Measurements from ENCODE around the gene DAB1. TPM values are rescaled to one million over a fixed set of nuclear protein-coding genes. Genes with fewer than 3 reads are reported as not detected.

DAB1 gene
- total RNA-seq, 2 experiments from 2014 or later = 1.2 to 2.1 TPM

GRCh38 chr1:57131701-57132394, 292.0 kb downstream of the DAB1 start:
- POLR2A ChIA-PET = no interaction called here
- H3K4me3 Mint-ChIP-seq = no peak overlapping the region
- H3K9me3 Mint-ChIP-seq = no peaks in the 10 kb centered on the region
- no peaks in the 10 kb centered on the region for H3K36me3 Mint-ChIP-seq (ENCODE audit: low read depth)
- no peaks in the 10 kb centered on the region for H3K4me1 Mint-ChIP-seq
- H3K27ac Mint-ChIP-seq = no peak overlapping the region
- H3K27me3 Mint-ChIP-seq = no peaks in the 10 kb centered on the region
- CTCF ChIA-PET = no interaction called here
- no peak for DNase-seq

GRCh38 chr1:57131257-57131656, 292.6 kb downstream of the DAB1 start:
- Mint-ChIP-seq H3K4me3 (no peak overlapping the region), H3K27ac (no peak overlapping the region), H3K9me3 (no peaks in the 10 kb centered on the region), H3K27me3 (no peaks in the 10 kb centered on the region), H3K4me1 (no peaks in the 10 kb centered on the region), H3K36me3 (ENCODE audit: low read depth) (no peaks in the 10 kb centered on the region)
- DNase-seq = no peak
- ChIA-PET CTCF (no interaction called here), POLR2A (no interaction called here)

GRCh38 chr1:57129865-57130264, 294.0 kb downstream of the DAB1 start:
- no peaks in the 10 kb centered on the region for H3K36me3 Mint-ChIP-seq (ENCODE audit: low read depth)

GRCh38 chr1:57127976-57128375, 295.9 kb downstream of the DAB1 start:
- DNase-seq = no peak
- CTCF ChIA-PET = no interaction called here
- Mint-ChIP-seq H3K27me3 (no peaks in the 10 kb centered on the region), H3K4me1 (no peaks in the 10 kb centered on the region), H3K4me3 (no peak overlapping the region), H3K36me3 (ENCODE audit: low read depth) (no peaks in the 10 kb centered on the region), H3K9me3 (no peaks in the 10 kb centered on the region), H3K27ac (no peak overlapping the region)
- POLR2A ChIA-PET = no interaction called here

More at GRCh38 chr1:57129865-57130264, 294.0 kb downstream of the DAB1 start:
- Mint-ChIP-seq H3K27ac (no peak overlapping the region), H3K9me3 (no peaks in the 10 kb centered on the region), H3K27me3 (no peaks in the 10 kb centered on the region), H3K4me1 (no peaks in the 10 kb centered on the region), H3K4me3 (no peak overlapping the region)
- ChIA-PET POLR2A (no interaction called here), CTCF (no interaction called here)
- DNase-seq = no peak

- Mint-ChIP-seq H3K4me3 (no peak overlapping the region), H3K27ac (no peak overlapping the region), H3K4me1 (no peaks in the 10 kb centered on the region), H3K36me3 (ENCODE audit: low read depth) (no peaks in the 10 kb centered on the region), H3K27me3 (no peaks in the 10 kb centered on the region), H3K9me3 (no peaks in the 10 kb centered on the region)
- no peak for DNase-seq
- CTCF ChIA-PET = no interaction called here
- POLR2A ChIA-PET = no interaction called here
Observed at GRCh38 chr1:57124768-57125446, 299.0 kb downstream of the DAB1 start.

GRCh38 chr1:57124170-57124569, 299.7 kb downstream of the DAB1 start:
- ChIA-PET POLR2A (no interaction called here), CTCF (no interaction called here)
- Mint-ChIP-seq H3K27me3 (no peaks in the 10 kb centered on the region), H3K27ac (no peak overlapping the region), H3K9me3 (no peaks in the 10 kb centered on the region), H3K36me3 (ENCODE audit: low read depth) (no peaks in the 10 kb centered on the region), H3K4me1 (no peaks in the 10 kb centered on the region), H3K4me3 (no peak overlapping the region)
- no peak for DNase-seq

GRCh38 chr1:57122031-57122430, 301.8 kb downstream of the DAB1 start:
- DNase-seq = no peak
- Mint-ChIP-seq H3K4me3 (no peak overlapping the region), H3K4me1 (no peaks in the 10 kb centered on the region), H3K27ac (no peak overlapping the region), H3K36me3 (ENCODE audit: low read depth) (no peaks in the 10 kb centered on the region), H3K9me3 (no peaks in the 10 kb centered on the region), H3K27me3 (no peaks in the 10 kb centered on the region)
- POLR2A ChIA-PET = no interaction called here
- CTCF ChIA-PET = no interaction called here

- no peaks in the 10 kb centered on the region for H3K27me3 Mint-ChIP-seq
- no peaks in the 10 kb centered on the region for H3K4me1 Mint-ChIP-seq
- no peaks in the 10 kb centered on the region for H3K9me3 Mint-ChIP-seq
- ChIA-PET CTCF (no interaction called here), POLR2A (no interaction called here)
- no peak overlapping the region for H3K27ac Mint-ChIP-seq
- DNase-seq = no peak
- no peaks in the 10 kb centered on the region for H3K36me3 Mint-ChIP-seq (ENCODE audit: low read depth)
- no peak overlapping the region for H3K4me3 Mint-ChIP-seq
Observed at GRCh38 chr1:57118948-57119603, 304.8 kb downstream of the DAB1 start.

GRCh38 chr1:57117753-57118152, 306.1 kb downstream of the DAB1 start:
- H3K27me3 Mint-ChIP-seq = no peaks in the 10 kb centered on the region
- no peaks in the 10 kb centered on the region for H3K36me3 Mint-ChIP-seq (ENCODE audit: low read depth)
- DNase-seq = no peak
- ChIA-PET CTCF (no interaction called here), POLR2A (no interaction called here)
- no peak overlapping the region for H3K27ac Mint-ChIP-seq
- no peak overlapping the region for H3K4me3 Mint-ChIP-seq
- H3K9me3 Mint-ChIP-seq = no peaks in the 10 kb centered on the region
- no peaks in the 10 kb centered on the region for H3K4me1 Mint-ChIP-seq

- POLR2A ChIA-PET = no interaction called here
- no peak for DNase-seq
- H3K36me3 Mint-ChIP-seq (ENCODE audit: low read depth) = no peaks in the 10 kb centered on the region
- H3K27me3 Mint-ChIP-seq = no peaks in the 10 kb centered on the region
- H3K4me1 Mint-ChIP-seq = no peaks in the 10 kb centered on the region
- no peak overlapping the region for H3K27ac Mint-ChIP-seq
- no peak overlapping the region for H3K4me3 Mint-ChIP-seq
- CTCF ChIA-PET = no interaction called here
- H3K9me3 Mint-ChIP-seq = no peaks in the 10 kb centered on the region
Observed at GRCh38 chr1:57116871-57117270, 307.0 kb downstream of the DAB1 start.

GRCh38 chr1:57115030-57115614, 308.7 kb downstream of the DAB1 start:
- no peaks in the 10 kb centered on the region for H3K9me3 Mint-ChIP-seq
- no peaks in the 10 kb centered on the region for H3K27me3 Mint-ChIP-seq
- ChIA-PET POLR2A (no interaction called here), CTCF (no interaction called here)
- H3K4me1 Mint-ChIP-seq = no peaks in the 10 kb centered on the region
- no peaks in the 10 kb centered on the region for H3K36me3 Mint-ChIP-seq (ENCODE audit: low read depth)
- H3K27ac Mint-ChIP-seq = no peak overlapping the region
- no peak for DNase-seq
- H3K4me3 Mint-ChIP-seq = no peak overlapping the region

GRCh38 chr1:57112148-57112547, 311.7 kb downstream of the DAB1 start:
- no peaks in the 10 kb centered on the region for H3K27me3 Mint-ChIP-seq
- no peak for DNase-seq
- H3K36me3 Mint-ChIP-seq (ENCODE audit: low read depth) = no peaks in the 10 kb centered on the region
- H3K4me3 Mint-ChIP-seq = no peak overlapping the region
- ChIA-PET POLR2A (no interaction called here), CTCF (no interaction called here)
- no peak overlapping the region for H3K27ac Mint-ChIP-seq
- no peaks in the 10 kb centered on the region for H3K9me3 Mint-ChIP-seq
- H3K4me1 Mint-ChIP-seq = no peaks in the 10 kb centered on the region

GRCh38 chr1:57111175-57111574, 312.7 kb downstream of the DAB1 start:
- Mint-ChIP-seq H3K4me1 (no peaks in the 10 kb centered on the region), H3K36me3 (ENCODE audit: low read depth) (no peaks in the 10 kb centered on the region), H3K27ac (no peak overlapping the region), H3K9me3 (no peaks in the 10 kb centered on the region), H3K27me3 (no peaks in the 10 kb centered on the region), H3K4me3 (no peak overlapping the region)
- ChIA-PET CTCF (no interaction called here), POLR2A (no interaction called here)
- no peak for DNase-seq

All from activated CD4-positive, alpha-beta T cell treated with anti-CD3 and anti-CD28 coated beads, Interleukin-2, amount 10 ng/mL, durations not matched to agents 7 days and 5 days (primary cell).